Activated CD4-positive, alpha-beta T cell treated with anti-CD3 and anti-CD28 coated beads for 36 hours (primary cell): ENCODE results near the gene ZNF217. TPM values are rescaled to one million over a fixed set of nuclear protein-coding genes. Genes with fewer than 3 reads are reported as not detected.
"Not testable (repeated sequence)": the region's sequence is repeated elsewhere in the genome, so short reads cannot be mapped to it uniquely, and the experiment has no call there.

Source experiments
- ATAC-seq: fragments of 200-7000 bp; cut with Tn5 transposase; one replicate; pipeline ENCODE4 v1.10.0; 2021; ENCODE audit warnings: mild to moderate bottlenecking, moderate library complexity
- CTCF ChIA-PET: fragments of 350-600 bp; sonication (Branson Sonifier 250); formaldehyde crosslinking; loops from one replicate; lab custom pipeline; 2021; ENCODE audit warnings: antibody characterized with exemption; lab: Charles Lee
- POLR2A ChIA-PET: fragments of 350-600 bp; sonication (Branson Sonifier 250); formaldehyde crosslinking; loops from one replicate; lab custom pipeline; 2021; ENCODE audit warnings: antibody characterized with exemption, inconsistent platforms; lab: Charles Lee
- DNase-seq: peaks from one replicate; pipeline ENCODE4 v3.0.0-alpha.2; 2020
- H3K27ac Mint-ChIP-seq: one replicate; pipeline ENCODE4 v1.8.0; 2021; ENCODE audit warnings: mixed read lengths
- H3K27me3 Mint-ChIP-seq: one replicate; pipeline ENCODE4 v1.8.0; 2021; ENCODE audit warnings: mixed read lengths
- H3K36me3 Mint-ChIP-seq: one replicate; pipeline ENCODE4 v1.8.0; 2021; ENCODE audit warnings: low read depth, mixed read lengths
- H3K4me1 Mint-ChIP-seq: one replicate; pipeline ENCODE4 v1.8.0; 2021; ENCODE audit warnings: mixed read lengths
- H3K4me3 Mint-ChIP-seq: one replicate; pipeline ENCODE4 v1.8.0; 2021; ENCODE audit warnings: mild to moderate bottlenecking, moderate library complexity, mixed read lengths
- H3K9me3 Mint-ChIP-seq: one replicate; pipeline ENCODE4 v1.8.0; 2021; ENCODE audit warnings: low read depth, mixed read lengths
- intact Hi-C, 2 experiments: fragments of 100-400 bp; cut with DNase I in 1 of 2; cut with micrococcal nuclease in 1 of 2; formaldehyde crosslinking; loops; one replicate each; pipeline versions ENCODE4 v1.14.2 to v1.15.1; 2022 to 2024; cut with DNase I, micrococcal nuclease
- total RNA-seq, 2 experiments: library from RNA; stranded (reverse); gene quantifications; one replicate each; pipeline ENCODE4 v1.2.3, GENCODE V29; 2021

Gene ZNF217
- total RNA-seq, 2 experiments from 2014 or later = 41.5 to 45.6 TPM

- intact Hi-C loops = loop anchor here in 1 of 2 experiments (5.0 kb wide), 1 partner anchor 162 kb away; no protein-coding TSS in a partner anchor
- POLR2A ChIA-PET = interaction anchor here (0.6 kb wide), 1 partner anchor 70 kb away, joined by 3 read pairs; no protein-coding TSS in a partner anchor
- not testable (repeated sequence) for H3K27me3 Mint-ChIP-seq, H3K9me3 Mint-ChIP-seq, ATAC-seq, DNase-seq
- CTCF ChIA-PET = interaction anchor here (0.6 kb wide), 1 partner anchor 9 kb away, joined by 3 read pairs; no protein-coding TSS in a partner anchor
- Mint-ChIP-seq H3K36me3 (peaks cover 16% of the 10 kb centered on the region), H3K27ac (peak overlapping the region; percentile 99), H3K4me1 (peaks cover 35% of the 10 kb centered on the region), H3K4me3 (peak overlapping the region; percentile 97)
Observed at GRCh38 chr20:53590608-53591007, 3.0 kb downstream of the ZNF217 start.

DNA sequence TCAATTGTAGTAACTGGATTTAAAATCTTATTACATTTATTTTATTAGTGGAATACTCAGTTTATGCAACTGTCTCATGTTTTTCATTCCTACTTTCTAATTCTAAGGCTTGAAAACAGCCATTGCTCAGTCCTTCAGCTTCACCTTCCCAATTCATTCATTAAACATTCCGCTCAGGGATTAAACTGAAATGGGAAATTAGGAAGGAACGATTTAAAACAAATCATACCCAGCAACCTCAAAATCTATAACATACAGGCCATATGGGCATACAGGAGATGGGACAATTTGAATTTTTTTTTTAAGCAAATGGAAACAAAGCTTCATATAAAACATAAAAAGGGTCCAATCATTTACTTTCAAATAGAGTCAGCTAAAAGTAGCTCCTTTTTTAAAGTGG lies 3.5 kb downstream of the ZNF217 start:
- Mint-ChIP-seq H3K4me1 (peaks cover 38% of the 10 kb centered on the region), H3K36me3 (peaks cover 21% of the 10 kb centered on the region), H3K4me3 (peak overlapping the region; percentile 97), H3K27ac (peak overlapping the region; percentile 99)
- H3K9me3 Mint-ChIP-seq, H3K27me3 Mint-ChIP-seq, DNase-seq, ATAC-seq: not testable (repeated sequence)
- intact Hi-C loops = loop anchor here in 1 of 2 experiments (5.0 kb wide), 1 partner anchor 162 kb away; no protein-coding TSS in a partner anchor
- CTCF ChIA-PET = interaction anchor here (0.6 to 0.7 kb wide), 3 partner anchors 9 to 280 kb away, joined by 3 to 5 read pairs (median 3); no protein-coding TSS in a partner anchor
- POLR2A ChIA-PET = interaction anchor here (0.6 kb wide), 1 partner anchor 70 kb away, joined by 3 read pairs; no protein-coding TSS in a partner anchor

GRCh38 chr20:53589321-53590065 lies 4.1 kb downstream of the ZNF217 start:
- peak; percentile 39 for DNase-seq
- peaks cover 40% of the 10 kb centered on the region for H3K4me1 Mint-ChIP-seq
- H3K36me3 Mint-ChIP-seq = peaks cover 21% of the 10 kb centered on the region
- CTCF ChIA-PET = interaction anchor here (0.6 to 0.9 kb wide), 3 partner anchors 10 to 281 kb away, joined by 3 to 5 read pairs (median 4); no protein-coding TSS in a partner anchor
- intact Hi-C loops = loop anchor here in 1 of 2 experiments (5.0 kb wide), 1 partner anchor 163 kb away; no protein-coding TSS in a partner anchor
- H3K9me3 Mint-ChIP-seq, H3K27me3 Mint-ChIP-seq, POLR2A ChIA-PET, ATAC-seq: not testable (repeated sequence)
- H3K27ac Mint-ChIP-seq = peak overlapping the region; percentile 99
- H3K4me3 Mint-ChIP-seq = peak overlapping the region; percentile 97

GRCh38 chr20:53587157-53587703 lies 6.4 kb downstream of the ZNF217 start:
- intact Hi-C loops, H3K27me3 Mint-ChIP-seq, ATAC-seq, H3K9me3 Mint-ChIP-seq, DNase-seq, POLR2A ChIA-PET: not testable (repeated sequence)
- peaks cover 58% of the 10 kb centered on the region for H3K4me1 Mint-ChIP-seq
- peaks cover 29% of the 10 kb centered on the region for H3K36me3 Mint-ChIP-seq
- H3K4me3 Mint-ChIP-seq = peak overlapping the region; percentile 70
- peak overlapping the region; percentile 96 for H3K27ac Mint-ChIP-seq
- CTCF ChIA-PET = interaction anchor here (1.5 kb wide), 1 partner anchor 37 kb away, joined by 3 read pairs; no protein-coding TSS in a partner anchor

DNA sequence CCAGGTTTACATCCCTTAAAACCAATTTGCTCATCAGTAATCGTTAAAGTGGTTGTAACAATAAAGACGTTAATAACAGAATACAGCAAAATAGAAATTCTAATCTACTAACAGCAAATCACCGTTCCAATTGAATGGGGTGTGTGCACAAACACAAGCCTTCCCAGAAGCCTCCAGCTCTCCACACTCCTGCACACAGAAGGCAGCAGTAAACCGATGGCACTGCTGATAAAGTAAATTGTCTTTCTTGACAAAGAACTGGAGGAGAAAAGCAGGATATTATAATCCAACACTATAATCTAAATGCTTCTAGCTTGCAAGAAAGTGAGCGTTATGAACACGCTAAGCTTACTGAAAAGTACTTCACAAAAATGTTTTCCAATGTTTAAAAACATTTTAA lies 7.0 kb downstream of the ZNF217 start:
- ChIA-PET CTCF (interaction anchor here (1.7 kb wide), 1 partner anchor 353 kb away, joined by 4 read pairs; no protein-coding TSS in a partner anchor), POLR2A (no interaction called here)
- Mint-ChIP-seq H3K27ac (peak overlapping the region; percentile 96), H3K9me3 (no peaks in the 10 kb centered on the region), H3K36me3 (peaks cover 31% of the 10 kb centered on the region), H3K4me1 (peaks cover 64% of the 10 kb centered on the region), H3K4me3 (peak overlapping the region; percentile 70), H3K27me3 (no peaks in the 10 kb centered on the region)
- DNase-seq (no peak), ATAC-seq (no peak)
- intact Hi-C loops = no loop called here

DNA sequence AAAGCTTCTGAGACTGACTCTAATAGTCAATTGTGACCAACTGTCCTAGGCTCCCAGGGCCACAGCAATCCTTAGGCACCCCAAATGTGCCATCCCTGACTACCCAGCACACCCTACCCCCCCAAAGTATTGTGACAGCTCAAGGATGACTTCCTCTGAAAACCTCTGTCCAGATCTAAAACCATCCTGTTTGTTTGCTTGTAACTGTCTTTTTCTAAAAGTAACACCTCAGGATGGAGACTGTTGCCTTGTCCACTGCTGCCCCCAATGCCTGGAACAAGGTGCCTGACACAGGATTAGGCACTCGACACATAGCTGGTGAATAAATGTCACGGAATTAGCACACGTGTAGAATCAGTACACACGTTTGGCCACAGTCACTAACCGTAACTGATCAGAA lies 7.7 kb downstream of the ZNF217 start:
- H3K9me3 Mint-ChIP-seq, H3K27me3 Mint-ChIP-seq, POLR2A ChIA-PET, intact Hi-C loops, ATAC-seq, DNase-seq: not testable (repeated sequence)
- Mint-ChIP-seq H3K4me3 (peak overlapping the region; percentile 70), H3K4me1 (peaks cover 71% of the 10 kb centered on the region), H3K27ac (peak overlapping the region; percentile 96), H3K36me3 (peaks cover 36% of the 10 kb centered on the region)
- CTCF ChIA-PET = interaction anchor here (1.7 kb wide), 1 partner anchor 354 kb away, joined by 4 read pairs; no protein-coding TSS in a partner anchor

GRCh38 chr20:53585004-53585569 lies 8.6 kb downstream of the ZNF217 start:
- peaks cover 76% of the 10 kb centered on the region for H3K4me1 Mint-ChIP-seq
- ATAC-seq = peak; percentile 37
- peaks cover 44% of the 10 kb centered on the region for H3K36me3 Mint-ChIP-seq
- DNase-seq, intact Hi-C loops, H3K27me3 Mint-ChIP-seq, H3K9me3 Mint-ChIP-seq: not testable (repeated sequence)
- H3K27ac Mint-ChIP-seq = peak overlapping the region; percentile 96
- H3K4me3 Mint-ChIP-seq = peak overlapping the region; percentile 70
- ChIA-PET CTCF (interaction anchor here (1.7 kb wide), 1 partner anchor 355 kb away, joined by 4 read pairs; no protein-coding TSS in a partner anchor), POLR2A (interaction anchor here (0.6 kb wide), 3 partner anchors 250 to 623 kb away, joined by 3 to 6 read pairs (median 3); partner anchors contain the start of gene PFDN4)

DNA sequence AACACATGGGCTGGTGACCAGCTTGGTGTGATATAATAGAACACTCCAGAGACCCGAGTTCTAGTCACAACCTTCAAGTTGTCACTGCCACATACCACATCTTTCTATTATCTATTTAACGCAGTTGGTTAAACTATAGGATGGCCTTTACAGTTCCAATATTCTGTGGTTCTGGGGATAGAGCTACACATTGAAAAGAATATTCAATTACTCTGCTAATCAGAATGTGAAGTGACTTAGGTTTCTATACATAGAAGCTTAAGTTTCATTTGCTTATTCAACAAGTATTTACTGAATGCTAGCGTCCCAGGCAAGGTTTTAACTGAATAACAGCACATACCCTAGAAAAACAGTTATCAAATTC lies 9.1 kb downstream of the ZNF217 start:
- DNase-seq, H3K9me3 Mint-ChIP-seq, H3K27me3 Mint-ChIP-seq, ATAC-seq, CTCF ChIA-PET: not testable (repeated sequence)
- POLR2A ChIA-PET = interaction anchor here (0.6 kb wide), 1 partner anchor 295 kb away, joined by 3 read pairs; no protein-coding TSS in a partner anchor
- intact Hi-C loops = loop anchor here in 1 of 2 experiments (5.0 kb wide), 1 partner anchor 38 kb away; no protein-coding TSS in a partner anchor
- Mint-ChIP-seq H3K27ac (peak overlapping the region; percentile 75), H3K4me3 (peak overlapping the region; percentile 39), H3K36me3 (peaks cover 45% of the 10 kb centered on the region), H3K4me1 (peaks cover 78% of the 10 kb centered on the region)

DNA sequence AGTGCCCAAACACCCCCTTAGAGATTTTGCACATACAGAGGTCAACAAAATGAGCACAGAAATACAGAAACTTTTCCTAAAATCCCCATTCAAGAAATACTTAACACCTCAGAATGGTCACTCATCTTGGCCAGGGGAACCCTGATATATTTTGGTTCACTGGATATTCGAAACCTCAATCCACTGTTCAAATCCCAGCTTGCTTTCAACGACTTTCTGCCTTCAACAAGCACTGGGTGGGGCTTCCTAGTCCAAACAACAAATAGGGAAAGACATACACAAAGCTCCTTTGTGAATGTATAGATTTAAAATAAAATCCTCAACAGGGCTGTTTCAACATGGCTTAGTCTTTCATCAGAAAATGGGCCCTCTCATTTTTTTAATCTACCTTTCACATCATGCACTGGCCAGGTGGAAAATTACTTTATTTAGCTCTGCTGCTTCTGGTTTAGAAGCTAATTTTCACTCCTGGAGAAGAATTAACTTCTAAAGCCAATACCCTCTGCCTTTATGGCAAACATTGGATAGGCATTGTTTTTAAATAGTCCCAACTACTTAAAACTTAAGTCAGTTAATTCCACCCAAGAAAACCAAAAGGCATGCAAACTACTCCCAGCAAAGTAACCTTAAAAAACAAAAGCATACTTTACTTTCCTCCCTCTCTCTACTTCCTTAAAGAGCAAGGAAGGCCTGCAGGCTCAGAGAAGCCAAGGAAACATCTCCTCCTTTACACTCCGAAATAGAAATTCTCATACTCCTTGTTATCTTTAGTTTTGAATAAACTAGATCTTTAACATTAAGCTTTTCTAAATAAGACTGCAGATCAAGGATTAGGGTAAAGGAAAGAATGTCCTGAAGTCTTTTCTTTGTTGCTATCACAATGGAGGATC lies 9.7 kb downstream of the ZNF217 start:
- Mint-ChIP-seq H3K4me3 (peak overlapping the region; percentile 70), H3K36me3 (peaks cover 48% of the 10 kb centered on the region), H3K27ac (peak overlapping the region; percentile 79), H3K4me1 (peaks cover 81% of the 10 kb centered on the region)
- intact Hi-C loops = loop anchor here in 1 of 2 experiments (1.0 to 5.0 kb wide), 2 partner anchors 38 to 59 kb away; no protein-coding TSS in a partner anchor
- ATAC-seq, DNase-seq, H3K27me3 Mint-ChIP-seq, H3K9me3 Mint-ChIP-seq: not testable (repeated sequence)
- ChIA-PET CTCF (interaction anchor here (0.7 to 2.5 kb wide), 5 partner anchors 13 to 356 kb away, joined by 4 to 10 read pairs (median 5); no protein-coding TSS in a partner anchor), POLR2A (interaction anchor here (1.1 kb wide), 1 partner anchor 124 kb away, joined by 4 read pairs; no protein-coding TSS in a partner anchor)
